ENCODE measurements around the gene BMAL1. TPM values are rescaled to one million over a fixed set of nuclear protein-coding genes. Genes with fewer than 3 reads are reported as not detected.

Gene BMAL1
- total RNA-seq, 1 experiment from 2014 or later: 3.3 TPM

GRCh38 chr11:13343067-13343466 is 65.5 kb downstream of the BMAL1 start:
- H3K79me1 ChIP-seq (ENCODE audit: insufficient read depth, low read depth, low read length, poor library complexity, severe bottlenecking): no peaks in the 10 kb centered on the region
- H3K27me3 ChIP-seq (ENCODE audit: insufficient read depth, low read length): no peaks in the 10 kb centered on the region
- no peak overlapping the region for H4K5ac ChIP-seq (ENCODE audit: insufficient read length, low read depth, low read length)
- H3K9ac ChIP-seq (ENCODE audit: extremely low read depth, insufficient read length, low read length): no peak overlapping the region
- no peak overlapping the region for H3K27ac ChIP-seq (ENCODE audit: insufficient read length, low read depth, low read length)
- no peak for DNase-seq
- Mint-ChIP-seq H3K27ac (no peak overlapping the region), H3K4me3 (no peak overlapping the region), H3K4me1 (peaks cover 11 to 18% of the 10 kb centered on the region in 2 experiments), H3K36me3 (ENCODE audit: insufficient read depth in 1 of 3, low read depth in 3 of 3) (no peaks in the 10 kb centered on the region), H3K9me3 (peaks cover 0 to 2% of the 10 kb centered on the region in 2 experiments; a peak in 2 of 5 replicates), H3K27me3 (ENCODE audit: low read depth) (no peaks in the 10 kb centered on the region)
- H3K23ac ChIP-seq (ENCODE audit: insufficient read length, low read depth, low read length): no peak overlapping the region
- no peak for TF ChIP-seq CTCF (conservative IDR thresholded peaks at IDR 0.05)
- H3T11ph ChIP-seq (ENCODE audit: low read length): no peak overlapping the region
- WGBS (ENCODE audit: extremely low coverage, insufficient read length, low lambda C conversion rate): no CpG with 5 or more reads among the region's 4 CpGs
- H4K8ac ChIP-seq (replicated peaks; ENCODE audit: insufficient read length, low read depth, low read length): no peak overlapping the region
- no peak overlapping the region for H2BK12ac ChIP-seq (ENCODE audit: insufficient read length, low read depth, low read length)
- no peak overlapping the region for H2BK120ac ChIP-seq (ENCODE audit: low read depth, low read length, poor library complexity, severe bottlenecking)
- H2BK5ac ChIP-seq (ENCODE audit: insufficient read length, low read length): no peak overlapping the region
- no peak overlapping the region for H2AFZ ChIP-seq (ENCODE audit: low read length)
- H2AK5ac ChIP-seq (ENCODE audit: insufficient read length, low read length): no peak overlapping the region
- no peaks in the 10 kb centered on the region for H3K4me1 ChIP-seq (ENCODE audit: insufficient read depth, low read length)
- no peak overlapping the region for H3K56ac ChIP-seq (ENCODE audit: insufficient read length, low read depth, low read length)
- no peaks in the 10 kb centered on the region for H4K20me1 ChIP-seq (ENCODE audit: control insufficient read depth, insufficient read depth, insufficient read length)
- no peak overlapping the region for H4K91ac ChIP-seq (ENCODE audit: insufficient read length, low read depth, low read length)
- no peak overlapping the region for H3K14ac ChIP-seq (ENCODE audit: insufficient read depth, low read length)
- no peak overlapping the region for H2BK20ac ChIP-seq (ENCODE audit: low read depth, low read length, poor library complexity, severe bottlenecking)
- H3K9me3 ChIP-seq (ENCODE audit: control insufficient read depth, low read depth, low read length): no peaks in the 10 kb centered on the region
- H2BK15ac ChIP-seq (ENCODE audit: low read depth, low read length): no peak overlapping the region
- no peak overlapping the region for H3K4ac ChIP-seq (ENCODE audit: low read depth, low read length)
- H3K79me2 ChIP-seq (ENCODE audit: insufficient read depth, low read length): no peaks in the 10 kb centered on the region
- no peak overlapping the region for H3K4me2 ChIP-seq (ENCODE audit: insufficient read depth, insufficient read length, low read length)
- no peaks in the 10 kb centered on the region for H3K23me2 ChIP-seq (ENCODE audit: insufficient read length, low read depth, low read length, poor library complexity, severe bottlenecking)
- no peak overlapping the region for H3K18ac ChIP-seq (ENCODE audit: insufficient read length, low read depth, low read length)
